HG02884 (cell line): Measurements from ENCODE around the gene GALNT10.
A peak's percentile ranks its signal among the peaks of the same experiment; 100 is the strongest.

ENCODE experiments used
- ATAC-seq: cut with Tn5 transposase; IDR thresholded peaks from one replicate; pipeline ENCODE4 v1.9.1; 2021; ENCODE audit warnings: mild to moderate bottlenecking, moderate library complexity; ENCODE audit not compliant: unreplicated experiment

Gene GALNT10

GRCh38 chr5:154230526-154230925, 40.0 kb downstream of the GALNT10 start:
- ATAC-seq = no peak

- ATAC-seq = no peak
These were observed 44.0 kb downstream of the GALNT10 start for GRCh38 chr5:154234551-154234950.

GRCh38 chr5:154236011-154236410, 45.5 kb downstream of the GALNT10 start:
- ATAC-seq = no peak

DNA sequence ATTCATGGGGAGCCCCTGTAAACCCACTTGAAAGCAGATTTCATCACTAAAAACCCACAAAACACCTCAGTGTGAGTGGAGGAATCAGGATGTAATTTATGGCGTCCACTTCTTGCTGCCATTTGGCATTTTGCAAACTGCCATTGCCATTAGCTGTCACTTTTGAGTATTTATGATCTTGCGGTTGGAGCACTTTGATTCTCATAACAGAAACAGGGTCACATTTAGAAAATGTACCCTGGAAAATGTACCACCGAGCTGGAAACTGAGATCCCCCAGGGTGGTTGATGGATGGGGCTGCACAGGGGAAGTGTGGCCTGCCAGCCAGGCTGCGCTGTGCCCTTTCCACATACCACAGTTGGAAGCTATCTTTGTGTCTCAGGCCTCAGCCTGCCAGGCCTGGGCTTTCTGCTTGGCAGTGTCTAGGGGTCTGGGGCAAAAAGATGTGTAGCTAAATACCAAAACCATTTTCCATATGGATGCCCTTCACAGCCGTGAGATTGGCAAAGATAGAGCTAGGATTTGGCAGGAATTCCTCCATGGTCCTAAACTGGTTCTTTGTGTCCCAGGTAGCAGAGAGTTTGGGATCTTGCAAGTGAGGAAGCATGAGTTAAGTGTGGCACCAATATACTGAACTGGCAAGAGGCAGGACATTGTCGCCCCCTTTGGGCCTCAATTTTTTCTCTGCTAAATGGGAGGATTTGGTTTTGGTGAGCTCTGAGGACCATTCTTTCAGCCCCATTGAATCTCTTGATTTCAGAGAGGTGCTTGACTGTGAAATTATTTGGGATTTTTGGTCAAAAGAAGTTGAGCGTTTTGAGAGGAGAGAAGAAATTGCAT, 46.2 kb downstream of the GALNT10 start:
- ATAC-seq = no peak

- no peak for ATAC-seq
These were observed 46.8 kb downstream of the GALNT10 start for GRCh38 chr5:154237376-154237743.

- no peak for ATAC-seq
These were observed 47.4 kb downstream of the GALNT10 start for GRCh38 chr5:154237946-154238345.

GRCh38 chr5:154238776-154239481, 48.4 kb downstream of the GALNT10 start:
- ATAC-seq = peak; percentile 50

- ATAC-seq = no peak
These were observed 50.1 kb downstream of the GALNT10 start for GRCh38 chr5:154240595-154240994.

DNA sequence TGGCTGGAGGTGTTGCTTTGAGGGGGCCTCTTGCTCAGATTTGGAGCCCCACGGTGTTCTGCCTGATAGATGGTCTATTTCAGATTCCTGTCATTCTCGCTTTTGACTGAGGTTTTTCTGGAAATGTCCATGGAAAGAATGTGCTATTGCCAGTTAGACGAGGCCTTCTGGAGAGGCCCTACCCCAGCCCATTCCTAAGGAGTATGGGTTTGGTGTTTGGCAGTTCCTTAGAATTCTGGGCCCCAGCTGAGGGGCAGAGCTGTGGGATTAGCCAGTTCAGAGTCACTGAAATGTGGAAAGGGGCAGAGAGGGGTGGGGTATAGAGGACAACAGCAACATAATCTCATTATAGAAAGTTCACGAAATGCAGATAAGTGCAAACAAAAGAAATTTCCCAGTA, 50.5 kb downstream of the GALNT10 start:
- ATAC-seq = no peak

- no peak for ATAC-seq
These were observed 51.9 kb downstream of the GALNT10 start for GRCh38 chr5:154242442-154242841.

DNA sequence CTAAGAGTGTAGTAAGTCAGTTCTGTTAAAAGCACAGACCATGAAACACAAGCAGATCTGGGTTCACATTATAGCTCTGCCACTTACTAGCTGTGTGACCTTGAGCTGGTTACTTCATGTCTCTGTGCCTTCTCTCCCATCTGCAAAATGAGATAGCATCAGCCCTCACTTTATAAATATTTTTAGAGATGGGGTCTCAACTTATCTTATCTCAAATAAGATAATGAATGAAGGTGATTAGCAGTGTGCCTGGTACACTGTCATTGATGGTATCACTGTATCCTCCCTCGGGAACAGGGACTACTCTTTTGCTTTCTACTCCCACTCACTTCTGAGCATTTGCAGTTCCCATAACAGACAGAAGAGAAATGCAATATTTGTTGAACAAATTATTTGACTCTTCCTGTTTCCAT, 52.4 kb downstream of the GALNT10 start:
- peak; percentile 51 for ATAC-seq

DNA sequence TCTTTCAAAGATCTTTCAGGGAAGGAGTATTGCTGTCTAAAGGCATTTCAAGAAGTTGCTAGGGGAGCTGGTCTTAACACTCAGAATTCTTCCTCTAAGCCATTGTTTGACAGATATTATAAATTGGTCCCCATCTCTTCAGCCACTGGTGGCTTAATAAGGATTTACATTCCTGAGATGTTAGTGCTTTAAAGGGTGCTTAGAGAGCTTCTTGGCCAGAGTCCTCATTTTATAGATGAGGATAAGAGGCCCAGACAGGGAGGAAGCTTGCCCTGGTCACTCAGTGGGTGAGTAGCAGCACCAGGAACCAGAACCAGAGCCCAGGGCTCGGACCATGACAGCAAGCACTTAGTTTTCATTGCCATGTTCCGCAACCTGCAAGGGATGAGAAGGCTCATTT, 53.2 kb downstream of the GALNT10 start:
- no peak for ATAC-seq

GRCh38 chr5:154244476-154244875, 53.9 kb downstream of the GALNT10 start:
- no peak for ATAC-seq

GRCh38 chr5:154248691-154249090, 58.2 kb downstream of the GALNT10 start:
- no peak for ATAC-seq

GRCh38 chr5:154249826-154250225, 59.3 kb downstream of the GALNT10 start:
- no peak for ATAC-seq

- no peak for ATAC-seq
These were observed 61.0 kb downstream of the GALNT10 start for GRCh38 chr5:154251529-154251928.

GRCh38 chr5:154253807-154254206, 63.3 kb downstream of the GALNT10 start:
- no peak for ATAC-seq

GRCh38 chr5:154254896-154255295, 64.4 kb downstream of the GALNT10 start:
- no peak for ATAC-seq

DNA sequence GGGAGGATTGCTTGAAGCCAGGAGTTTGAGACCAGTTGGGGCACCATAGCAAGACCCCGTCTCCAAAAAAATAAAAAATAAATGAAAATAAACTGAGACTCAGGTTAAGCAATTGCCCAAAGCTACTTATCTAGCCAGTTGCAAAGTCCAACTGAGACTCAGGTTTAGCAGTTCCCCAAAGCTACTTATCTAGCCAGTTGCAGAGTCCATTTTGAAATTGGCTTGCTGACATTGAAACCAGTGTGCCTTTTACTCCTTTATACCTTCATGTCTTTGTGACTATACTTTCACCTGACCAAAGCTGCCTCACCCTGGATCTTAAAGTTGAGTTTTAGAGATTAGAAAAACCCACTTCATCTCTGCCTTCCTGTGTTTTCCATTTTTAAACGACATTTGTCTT, 66.5 kb downstream of the GALNT10 start:
- ATAC-seq = no peak

DNA sequence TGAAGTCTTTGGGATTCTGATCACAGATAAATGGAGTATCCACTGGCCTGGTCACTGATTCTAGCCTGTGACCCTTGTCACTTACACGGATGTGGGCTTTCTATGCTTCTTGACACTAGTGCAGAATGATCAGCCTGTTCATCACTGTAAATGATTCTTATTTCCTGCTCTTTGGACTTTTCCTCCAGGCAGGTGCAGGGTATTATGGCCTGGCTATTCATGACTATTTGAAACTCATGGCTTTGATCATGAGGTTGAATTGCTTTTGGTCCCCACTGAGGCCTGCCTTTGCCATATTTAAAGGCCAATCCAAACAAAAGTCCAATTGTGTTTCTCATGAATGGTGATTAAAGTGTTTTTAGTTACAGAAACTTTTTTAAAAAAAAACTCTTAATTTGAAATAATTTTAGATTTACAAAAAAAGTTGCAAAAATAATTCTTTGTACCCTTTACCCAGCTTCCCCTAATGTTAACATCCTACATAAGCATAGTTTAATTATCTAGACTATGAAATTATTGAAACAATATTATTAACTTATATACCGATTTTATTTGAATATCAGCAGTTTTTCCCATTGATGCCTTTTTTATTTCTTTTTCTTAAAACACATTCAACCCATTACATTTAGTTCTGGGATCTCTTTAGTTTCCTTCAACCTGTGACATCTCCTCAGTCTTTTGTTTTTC, 68.1 kb downstream of the GALNT10 start:
- no peak for ATAC-seq

- no peak for ATAC-seq
These were observed 69.8 kb downstream of the GALNT10 start for GRCh38 chr5:154260224-154260927.
